T-helper 2 cell treated with Interferon-gamma antibody and Interleukin-4, amounts not matched to agents 5 μg/mL and 100 μg/mL, for 36 hours (primary cell): ENCODE results near the gene EBF4.
A peak's percentile ranks its signal among the peaks of the same experiment; 100 is the strongest.
"Not testable (repeated sequence)": the region's sequence is repeated elsewhere in the genome, so short reads cannot be mapped to it uniquely, and the experiment has no call there.

Experiments used
- DNase-seq: peaks from one replicate; pipeline ENCODE4 v3.0.0; 2021; ENCODE audit warnings: low spot score
- H3K27ac Mint-ChIP-seq: one replicate; pipeline ENCODE4 v1.8.0; 2021; ENCODE audit warnings: mild to moderate bottlenecking, mixed read lengths
- H3K27me3 Mint-ChIP-seq: one replicate; pipeline ENCODE4 v1.8.0; 2021; ENCODE audit warnings: low read depth, mixed read lengths
- H3K36me3 Mint-ChIP-seq: one replicate; pipeline ENCODE4 v1.8.0; 2021; ENCODE audit warnings: low read depth, mixed read lengths
- H3K4me1 Mint-ChIP-seq: one replicate; pipeline ENCODE4 v1.8.0; 2021; ENCODE audit warnings: low read depth, mixed read lengths
- H3K4me3 Mint-ChIP-seq: one replicate; pipeline ENCODE4 v1.8.0; 2022; ENCODE audit warnings: mild to moderate bottlenecking, moderate library complexity, mixed read lengths
- H3K9me3 Mint-ChIP-seq: one replicate; pipeline ENCODE4 v1.8.0; 2021; ENCODE audit warnings: mixed read lengths

The EBF4 gene

GRCh38 chr20:2658414-2659354, 33.9 kb upstream of the EBF4 start:
- DNase-seq: no peak
- H3K4me1 Mint-ChIP-seq: peaks cover 33% of the 10 kb centered on the region
- no peak overlapping the region for H3K4me3 Mint-ChIP-seq
- H3K9me3 Mint-ChIP-seq: no peaks in the 10 kb centered on the region
- no peaks in the 10 kb centered on the region for H3K27me3 Mint-ChIP-seq
- peak overlapping the region; percentile 5 for H3K27ac Mint-ChIP-seq
- H3K36me3 Mint-ChIP-seq: peaks cover 85% of the 10 kb centered on the region

GRCh38 chr20:2659547-2659946, 33.0 kb upstream of the EBF4 start:
- no peak overlapping the region for H3K4me3 Mint-ChIP-seq
- no peak overlapping the region for H3K27ac Mint-ChIP-seq
- DNase-seq: no peak
- no peaks in the 10 kb centered on the region for H3K27me3 Mint-ChIP-seq
- H3K36me3 Mint-ChIP-seq: peaks cover 79% of the 10 kb centered on the region
- peaks cover 30% of the 10 kb centered on the region for H3K4me1 Mint-ChIP-seq
- H3K9me3 Mint-ChIP-seq: no peaks in the 10 kb centered on the region

GRCh38 chr20:2663364-2663886, 29.2 kb upstream of the EBF4 start:
- peak overlapping the region; percentile 88 for H3K27ac Mint-ChIP-seq
- peak overlapping the region; percentile 77 for H3K4me3 Mint-ChIP-seq
- peaks cover 2% of the 10 kb centered on the region for H3K27me3 Mint-ChIP-seq
- peaks cover 42% of the 10 kb centered on the region for H3K36me3 Mint-ChIP-seq
- no peak for DNase-seq
- peaks cover 14% of the 10 kb centered on the region for H3K4me1 Mint-ChIP-seq
- H3K9me3 Mint-ChIP-seq: no peaks in the 10 kb centered on the region

- peak; percentile 93 for DNase-seq
- H3K4me3 Mint-ChIP-seq: peak within 1 kb of the TSS; percentile 77
- peak within 1 kb of the TSS; percentile 91 for H3K27ac Mint-ChIP-seq
- peaks cover 7% of the 10 kb centered on the region for H3K27me3 Mint-ChIP-seq
- H3K4me1 Mint-ChIP-seq: peaks cover 14% of the 10 kb centered on the region
- H3K9me3 Mint-ChIP-seq: no peaks in the 10 kb centered on the region
- peaks cover 35% of the 10 kb centered on the region for H3K36me3 Mint-ChIP-seq
These were observed 28.5 kb upstream of the EBF4 start, which contains the start of gene IDH3B for GRCh38 chr20:2663887-2664719. Gene IDH3B (minus strand): TSS chr20:2664216. CDS start chr20:2664188, 28 bp downstream.

GRCh38 chr20:2671977-2672376, 20.6 kb upstream of the EBF4 start:
- no peak for DNase-seq
- Mint-ChIP-seq H3K4me3 (no peak overlapping the region), H3K27me3 (peaks cover 7% of the 10 kb centered on the region), H3K4me1 (no peaks in the 10 kb centered on the region), H3K27ac (no peak overlapping the region), H3K36me3 (no peaks in the 10 kb centered on the region), H3K9me3 (no peaks in the 10 kb centered on the region)

GRCh38 chr20:2672446-2672845, 20.1 kb upstream of the EBF4 start:
- H3K27ac Mint-ChIP-seq: no peak overlapping the region
- H3K4me1 Mint-ChIP-seq: peaks cover under 1% of the 10 kb centered on the region
- no peak for DNase-seq
- no peak overlapping the region for H3K4me3 Mint-ChIP-seq
- H3K9me3 Mint-ChIP-seq: no peaks in the 10 kb centered on the region
- no peaks in the 10 kb centered on the region for H3K36me3 Mint-ChIP-seq
- peaks cover 7% of the 10 kb centered on the region for H3K27me3 Mint-ChIP-seq

GRCh38 chr20:2673453-2673852, 19.1 kb upstream of the EBF4 start:
- Mint-ChIP-seq H3K4me1 (peaks cover 1% of the 10 kb centered on the region), H3K9me3 (no peaks in the 10 kb centered on the region), H3K27ac (no peak overlapping the region), H3K4me3 (no peak overlapping the region), H3K27me3 (peaks cover 5% of the 10 kb centered on the region), H3K36me3 (no peaks in the 10 kb centered on the region)
- DNase-seq: no peak

- Mint-ChIP-seq H3K27ac (no peak overlapping the region), H3K9me3 (no peaks in the 10 kb centered on the region), H3K27me3 (peaks cover 18% of the 10 kb centered on the region), H3K4me1 (peaks cover 4% of the 10 kb centered on the region), H3K4me3 (no peak overlapping the region), H3K36me3 (no peaks in the 10 kb centered on the region)
- DNase-seq: no peak
These were observed 12.5 kb upstream of the EBF4 start for GRCh38 chr20:2680046-2680445.

GRCh38 chr20:2682040-2682439, 10.5 kb upstream of the EBF4 start:
- not testable (repeated sequence) for H3K36me3 Mint-ChIP-seq, H3K4me1 Mint-ChIP-seq, H3K4me3 Mint-ChIP-seq, DNase-seq, H3K27ac Mint-ChIP-seq, H3K9me3 Mint-ChIP-seq
- peaks cover 18% of the 10 kb centered on the region for H3K27me3 Mint-ChIP-seq

- H3K9me3 Mint-ChIP-seq, DNase-seq, H3K36me3 Mint-ChIP-seq, H3K4me3 Mint-ChIP-seq, H3K27ac Mint-ChIP-seq: not testable (repeated sequence)
- H3K4me1 Mint-ChIP-seq: peaks cover 18% of the 10 kb centered on the region
- peaks cover 25% of the 10 kb centered on the region for H3K27me3 Mint-ChIP-seq
These were observed 7.8 kb upstream of the EBF4 start for GRCh38 chr20:2684817-2685216.

GRCh38 chr20:2687514-2687913, 5.1 kb upstream of the EBF4 start:
- Mint-ChIP-seq H3K4me1 (peaks cover 28% of the 10 kb centered on the region), H3K9me3 (no peaks in the 10 kb centered on the region), H3K4me3 (peak overlapping the region; percentile 44), H3K27me3 (peaks cover 37% of the 10 kb centered on the region), H3K36me3 (peaks cover 7% of the 10 kb centered on the region), H3K27ac (peak overlapping the region; percentile 68)
- no peak for DNase-seq

- peaks cover 28% of the 10 kb centered on the region for H3K4me1 Mint-ChIP-seq
- peak; percentile 81 for DNase-seq
- no peaks in the 10 kb centered on the region for H3K9me3 Mint-ChIP-seq
- H3K36me3 Mint-ChIP-seq: peaks cover 7% of the 10 kb centered on the region
- H3K4me3 Mint-ChIP-seq: peak overlapping the region; percentile 44
- peak overlapping the region; percentile 68 for H3K27ac Mint-ChIP-seq
- peaks cover 33% of the 10 kb centered on the region for H3K27me3 Mint-ChIP-seq
These were observed 4.5 kb upstream of the EBF4 start for GRCh38 chr20:2688041-2688591.

GRCh38 chr20:2690213-2690612, 2.4 kb upstream of the EBF4 start:
- H3K4me3 Mint-ChIP-seq: no peak overlapping the region
- no peak overlapping the region for H3K27ac Mint-ChIP-seq
- peaks cover 28% of the 10 kb centered on the region for H3K4me1 Mint-ChIP-seq
- no peaks in the 10 kb centered on the region for H3K9me3 Mint-ChIP-seq
- DNase-seq: no peak
- H3K27me3 Mint-ChIP-seq: peaks cover 40% of the 10 kb centered on the region
- peaks cover 8% of the 10 kb centered on the region for H3K36me3 Mint-ChIP-seq
